ENCODE data around the gene TRIM44.

Gene TRIM44

GRCh38 chr11:35785287-35786167 is 123.0 kb downstream of the TRIM44 start:
- H2AFZ ChIP-seq, result no peak overlapping the region
- H3K9me3 ChIP-seq (ENCODE audit: control insufficient read depth, low read length), result no peaks in the 10 kb centered on the region
- H3K4me3 ChIP-seq (ENCODE audit: low read depth, low read length), result no peak overlapping the region
- no peaks in the 10 kb centered on the region for H3K79me2 ChIP-seq
- peaks cover 2% of the 10 kb centered on the region for H3K4me1 ChIP-seq
- no peak overlapping the region for H3K9ac ChIP-seq
- no peak for TF ChIP-seq CTCF (IDR thresholded peaks at IDR 0.05)
- H3K27me3 ChIP-seq (ENCODE audit: control insufficient read depth, insufficient read depth, low read length), result no peaks in the 10 kb centered on the region
- no peaks in the 10 kb centered on the region for H3K36me3 ChIP-seq (ENCODE audit: control insufficient read depth, insufficient read depth, low read length)
- no peak overlapping the region for H3K4me2 ChIP-seq (ENCODE audit: low read length)
- H3K27ac ChIP-seq, result no peak overlapping the region

- Histone ChIP-seq H3K9ac (no peak overlapping the region), H3K4me2 (ENCODE audit: low read length) (no peak overlapping the region)
These were observed 123.6 kb downstream of the TRIM44 start for GRCh38 chr11:35786188-35786587.

GRCh38 chr11:35787013-35787504 is 124.5 kb downstream of the TRIM44 start:
- no peak overlapping the region for H2AFZ ChIP-seq
- H3K4me3 ChIP-seq (ENCODE audit: low read depth, low read length), result no peak overlapping the region
- no peak for TF ChIP-seq CTCF (IDR thresholded peaks at IDR 0.05)
- H3K36me3 ChIP-seq (ENCODE audit: control insufficient read depth, insufficient read depth, low read length), result no peaks in the 10 kb centered on the region
- no peaks in the 10 kb centered on the region for H3K9me3 ChIP-seq (ENCODE audit: control insufficient read depth, low read length)
- no peaks in the 10 kb centered on the region for H3K27me3 ChIP-seq (ENCODE audit: control insufficient read depth, insufficient read depth, low read length)
- no peaks in the 10 kb centered on the region for H3K79me2 ChIP-seq
- H3K27ac ChIP-seq, result no peak overlapping the region
- H3K9ac ChIP-seq, result no peak overlapping the region
- peaks cover 8% of the 10 kb centered on the region for H3K4me1 ChIP-seq
- no peak overlapping the region for H3K4me2 ChIP-seq (ENCODE audit: low read length)

More at GRCh38 chr11:35786188-35786587, 123.6 kb downstream of the TRIM44 start:
- no peak overlapping the region for H3K4me3 ChIP-seq (ENCODE audit: low read depth, low read length)
- H3K27me3 ChIP-seq (ENCODE audit: control insufficient read depth, insufficient read depth, low read length), result no peaks in the 10 kb centered on the region
- no peak overlapping the region for H3K27ac ChIP-seq
- no peaks in the 10 kb centered on the region for H3K9me3 ChIP-seq (ENCODE audit: control insufficient read depth, low read length)
- no peaks in the 10 kb centered on the region for H3K36me3 ChIP-seq (ENCODE audit: control insufficient read depth, insufficient read depth, low read length)
- H2AFZ ChIP-seq, result no peak overlapping the region
- peaks cover 6% of the 10 kb centered on the region for H3K4me1 ChIP-seq
- H3K79me2 ChIP-seq, result no peaks in the 10 kb centered on the region
- TF ChIP-seq CTCF (IDR thresholded peaks at IDR 0.05), result no peak

GRCh38 chr11:35787626-35788025 is 125.1 kb downstream of the TRIM44 start:
- Histone ChIP-seq H3K36me3 (ENCODE audit: control insufficient read depth, insufficient read depth, low read length) (no peaks in the 10 kb centered on the region), H3K4me2 (ENCODE audit: low read length) (no peak overlapping the region), H3K79me2 (no peaks in the 10 kb centered on the region), H3K4me1 (peaks cover 14% of the 10 kb centered on the region), H2AFZ (no peak overlapping the region), H3K9ac (no peak overlapping the region), H3K27me3 (ENCODE audit: control insufficient read depth, insufficient read depth, low read length) (no peaks in the 10 kb centered on the region), H3K27ac (no peak overlapping the region), H3K4me3 (ENCODE audit: low read depth, low read length) (no peak overlapping the region), H3K9me3 (ENCODE audit: control insufficient read depth, low read length) (no peaks in the 10 kb centered on the region)
- TF ChIP-seq CTCF (IDR thresholded peaks at IDR 0.05), result no peak
